ENCODE data around the gene NPY5R.

Gene NPY5R

GRCh38 chr4:163395758-163396157 is 52.1 kb downstream of the NPY5R start:
- no peaks in the 10 kb centered on the region for H3K9me3 ChIP-seq
- no peaks in the 10 kb centered on the region for H3K4me1 ChIP-seq (ENCODE audit: control insufficient read depth in 1 of 2, insufficient read depth in 1 of 2, low read depth in 1 of 2, low read length in 1 of 2)
- no peak overlapping the region for H3K27ac ChIP-seq
- H3K4me3 ChIP-seq (ENCODE audit: low read depth in 1 of 2, low read length in 1 of 2) = no peak overlapping the region
- no peak for TF ChIP-seq CTCF (IDR thresholded peaks at IDR 0.05)
- H3K27me3 ChIP-seq = no peaks in the 10 kb centered on the region
- no peaks in the 10 kb centered on the region for H3K36me3 ChIP-seq

DNA sequence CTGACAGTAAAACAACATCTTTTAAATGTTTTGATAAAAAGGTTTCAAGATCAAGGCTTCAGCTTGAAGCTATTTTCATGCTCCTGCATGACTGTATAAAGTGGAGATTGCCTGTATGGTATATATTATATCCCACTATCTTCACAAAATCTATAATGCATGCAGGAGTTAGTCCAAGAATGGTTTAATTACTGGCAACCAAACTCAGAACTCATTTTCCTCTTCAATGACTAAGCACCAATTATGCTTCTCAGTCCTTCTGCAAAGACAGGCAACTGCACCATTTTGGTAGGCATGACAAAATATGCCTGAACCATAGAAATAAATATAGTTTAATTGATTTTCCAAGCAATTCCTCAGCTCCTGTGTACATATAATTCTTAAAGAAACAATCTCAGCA is 54.5 kb downstream of the NPY5R start:
- Histone ChIP-seq H3K27me3 (no peaks in the 10 kb centered on the region), H3K4me1 (ENCODE audit: control insufficient read depth in 1 of 2, insufficient read depth in 1 of 2, low read depth in 1 of 2, low read length in 1 of 2) (no peaks in the 10 kb centered on the region), H3K9me3 (no peaks in the 10 kb centered on the region), H3K4me3 (ENCODE audit: low read depth in 1 of 2, low read length in 1 of 2) (no peak overlapping the region), H3K36me3 (no peaks in the 10 kb centered on the region), H3K27ac (no peak overlapping the region)
- no peak for TF ChIP-seq CTCF (IDR thresholded peaks at IDR 0.05)

GRCh38 chr4:163400911-163401310 is 57.2 kb downstream of the NPY5R start:
- Histone ChIP-seq H3K9me3 (no peaks in the 10 kb centered on the region), H3K36me3 (no peaks in the 10 kb centered on the region), H3K4me1 (ENCODE audit: control insufficient read depth in 1 of 2, insufficient read depth in 1 of 2, low read depth in 1 of 2, low read length in 1 of 2) (no peaks in the 10 kb centered on the region), H3K27ac (no peak overlapping the region), H3K4me3 (ENCODE audit: low read depth in 1 of 2, low read length in 1 of 2) (no peak overlapping the region), H3K27me3 (no peaks in the 10 kb centered on the region)
- TF ChIP-seq CTCF (IDR thresholded peaks at IDR 0.05) = no peak

Data from neutrophil (primary cell).